HepG2 (cell line): ENCODE results near the gene COASY. TPM values are rescaled to one million over a fixed set of nuclear protein-coding genes. Genes with fewer than 3 reads are reported as not detected.

Experiments used
- GZF1 ChIP-seq: sonication (generic); formaldehyde crosslinking; IDR thresholded peaks from 2 replicates; pipeline ENCODE4 v1.5.1; 2020; ENCODE audit warnings: mild to moderate bottlenecking, missing genetic modification reagents
- HMG20A ChIP-seq: IDR thresholded peaks from 2 replicates; pipeline ENCODE4 v1.6.1; 2016; ENCODE audit warnings: borderline replicate concordance
- HNF4A ChIP-seq: sonication (generic); formaldehyde crosslinking; IDR thresholded peaks from 2 replicates; pipeline ENCODE4 v1.4.0; 2020; ENCODE audit warnings: missing genetic modification reagents
- MYNN ChIP-seq: sonication (generic); formaldehyde crosslinking; IDR thresholded peaks from 2 replicates; pipeline ENCODE4 v1.4.0; 2020; ENCODE audit warnings: mild to moderate bottlenecking, low read depth, missing genetic modification reagents
- NCOA2 ChIP-seq: sonication (generic); formaldehyde crosslinking; IDR thresholded peaks from 2 replicates; pipeline ENCODE4 v1.8.0; 2022; ENCODE audit warnings: inconsistent platforms
- PPARG ChIP-seq: conservative IDR thresholded peaks from 2 replicates; pipeline ENCODE4 v1.6.1; 2016; ENCODE audit warnings: missing biosample characterization, missing genetic modification reagents
- RBM22 ChIP-seq: fragments of 200-400 bp; formaldehyde crosslinking; optimal IDR thresholded peaks from 2 replicates; pipeline ENCODE3; 2017; ENCODE audit warnings: mild to moderate bottlenecking, low read length, moderate library complexity
- SSRP1 ChIP-seq: IDR thresholded peaks from 2 replicates; pipeline ENCODE4 v1.6.1; 2016; ENCODE audit warnings: control low read depth
- TBP ChIP-seq: sonication (generic); formaldehyde crosslinking; IDR thresholded peaks from 2 replicates; pipeline ENCODE4 v1.5.0; 2020; ENCODE audit warnings: missing genetic modification reagents
- ZC3H13 ChIP-seq: sonication (generic); formaldehyde crosslinking; IDR thresholded peaks from 2 replicates; pipeline ENCODE4 v1.8.1; 2023; ENCODE audit warnings: mild to moderate bottlenecking, missing genetic modification reagents, moderate library complexity
- ZKSCAN1 ChIP-seq: fragments of 150-350 bp; IDR thresholded peaks from 2 replicates; pipeline ENCODE4 v1.6.1; 2014; ENCODE audit warnings: low read length
- ZNF703 ChIP-seq: sonication (generic); formaldehyde crosslinking; IDR thresholded peaks from 2 replicates; pipeline ENCODE4 v1.5.1; 2020; ENCODE audit warnings: missing genetic modification reagents, mild to moderate bottlenecking, moderate library complexity, borderline replicate concordance
- ZNF713 ChIP-seq: sonication (generic); formaldehyde crosslinking; IDR thresholded peaks from 2 replicates; pipeline ENCODE4 v1.4.0; 2020; ENCODE audit warnings: mild to moderate bottlenecking, missing genetic modification reagents
- ZNF749 ChIP-seq: sonication (generic); formaldehyde crosslinking; IDR thresholded peaks from 2 replicates; pipeline ENCODE4 v1.8.0; 2022; ENCODE audit warnings: mild to moderate bottlenecking, missing genetic modification reagents, moderate library complexity, borderline replicate concordance
- ZNF782 ChIP-seq: sonication (generic); formaldehyde crosslinking; IDR thresholded peaks from 2 replicates; pipeline ENCODE4 v1.4.0; 2020; ENCODE audit warnings: missing genetic modification reagents, mild to moderate bottlenecking, borderline replicate concordance
- polyA plus RNA-seq, 8 experiments: library from polyadenylated mRNA; depleted of rRNA in 3 of 8; stranded (reverse) in 7 of 8; unstranded in 1 of 8; fragments of >200 nt; fragmentation: Illumina TruSeq in 4 of 8; extraction: Trizol in 4 of 8; gene quantifications; 2 replicates each; pipeline versions ENCODE4 v1.2.1 to v1.2.3, GENCODE V29; 2011 to 2016; ENCODE audit warnings: low read depth in 4 of 8, missing spikeins in 1 of 8, mixed read lengths in 1 of 8; ENCODE audit not compliant: insufficient read depth in 1 of 8
- total RNA-seq, 5 experiments: library from RNA; depleted of rRNA; stranded (reverse); fragments of >200 nt; fragmentation: Illumina TruSeq; extraction: Trizol; gene quantifications; 2 replicates each; pipeline ENCODE4 v1.2.3, GENCODE V29; 2016; ENCODE audit warnings: low read depth in 1 of 5
- TF ChIP-seq, protein P1 (sequence below): sonication (generic); formaldehyde crosslinking; IDR thresholded peaks from 2 replicates; pipeline ENCODE4 v1.9.0; 2021; ENCODE audit warnings: missing genetic modification reagents, mild to moderate bottlenecking, borderline replicate concordance
- TF ChIP-seq, protein P2 (sequence below): sonication (generic); formaldehyde crosslinking; IDR thresholded peaks from 2 replicates; pipeline ENCODE4 v1.4.0; 2020; ENCODE audit warnings: mild to moderate bottlenecking, missing genetic modification reagents
- TF ChIP-seq, protein P3 (sequence below): sonication (generic); formaldehyde crosslinking; IDR thresholded peaks from 2 replicates; pipeline ENCODE4 v1.9.0; 2021; ENCODE audit warnings: missing genetic modification reagents, borderline replicate concordance
- TF ChIP-seq, protein P4 (sequence below): sonication (generic); formaldehyde crosslinking; IDR thresholded peaks from 2 replicates; pipeline ENCODE4 v1.5.1; 2020; ENCODE audit warnings: missing genetic modification reagents, mild to moderate bottlenecking, borderline replicate concordance
- TF ChIP-seq, protein P5 (sequence below): sonication (generic); formaldehyde crosslinking; IDR thresholded peaks from 2 replicates; pipeline ENCODE4 v1.9.0; 2021; ENCODE audit warnings: missing genetic modification reagents, mild to moderate bottlenecking, borderline replicate concordance

The COASY gene
- total and polyA plus RNA-seq, 2 of the 13 experiments (the other 11 are each of a cell fraction or from before 2014, with no cell fraction given), result 90.7 to 125 TPM

DNA sequence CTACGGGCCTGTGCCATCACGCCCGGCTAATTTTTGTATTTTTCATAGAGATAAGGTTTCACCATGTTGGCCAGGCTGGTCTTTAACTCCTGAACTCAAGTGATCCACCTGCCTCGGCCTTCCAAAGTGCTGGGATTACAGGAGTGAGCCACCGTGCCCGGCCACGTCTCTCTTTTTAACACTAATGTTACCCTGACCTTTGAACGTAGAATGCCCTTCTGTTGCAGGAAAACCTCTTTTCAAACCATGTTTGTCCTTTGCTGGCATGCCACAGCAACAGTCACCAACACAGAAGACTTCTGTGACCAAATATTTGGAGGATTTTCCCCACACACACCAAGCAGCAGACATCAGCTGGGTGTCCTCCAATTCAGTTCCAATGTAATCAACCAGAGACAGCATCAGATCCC lies 17.1 kb upstream of the COASY start (continued):
- TF ChIP-seq, protein P1, sequence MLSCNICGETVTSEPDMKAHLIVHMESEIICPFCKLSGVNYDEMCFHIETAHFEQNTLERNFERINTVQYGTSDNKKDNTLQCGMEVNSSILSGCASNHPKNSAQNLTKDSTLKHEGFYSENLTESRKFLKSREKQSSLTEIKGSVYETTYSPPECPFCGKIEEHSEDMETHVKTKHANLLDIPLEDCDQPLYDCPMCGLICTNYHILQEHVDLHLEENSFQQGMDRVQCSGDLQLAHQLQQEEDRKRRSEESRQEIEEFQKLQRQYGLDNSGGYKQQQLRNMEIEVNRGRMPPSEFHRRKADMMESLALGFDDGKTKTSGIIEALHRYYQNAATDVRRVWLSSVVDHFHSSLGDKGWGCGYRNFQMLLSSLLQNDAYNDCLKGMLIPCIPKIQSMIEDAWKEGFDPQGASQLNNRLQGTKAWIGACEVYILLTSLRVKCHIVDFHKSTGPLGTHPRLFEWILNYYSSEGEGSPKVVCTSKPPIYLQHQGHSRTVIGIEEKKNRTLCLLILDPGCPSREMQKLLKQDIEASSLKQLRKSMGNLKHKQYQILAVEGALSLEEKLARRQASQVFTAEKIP, result no peak
- no peak for TF ChIP-seq ZKSCAN1
- no peak for TF ChIP-seq ZNF703 (CRISPR knock-in tag)
- TF ChIP-seq, protein P2, sequence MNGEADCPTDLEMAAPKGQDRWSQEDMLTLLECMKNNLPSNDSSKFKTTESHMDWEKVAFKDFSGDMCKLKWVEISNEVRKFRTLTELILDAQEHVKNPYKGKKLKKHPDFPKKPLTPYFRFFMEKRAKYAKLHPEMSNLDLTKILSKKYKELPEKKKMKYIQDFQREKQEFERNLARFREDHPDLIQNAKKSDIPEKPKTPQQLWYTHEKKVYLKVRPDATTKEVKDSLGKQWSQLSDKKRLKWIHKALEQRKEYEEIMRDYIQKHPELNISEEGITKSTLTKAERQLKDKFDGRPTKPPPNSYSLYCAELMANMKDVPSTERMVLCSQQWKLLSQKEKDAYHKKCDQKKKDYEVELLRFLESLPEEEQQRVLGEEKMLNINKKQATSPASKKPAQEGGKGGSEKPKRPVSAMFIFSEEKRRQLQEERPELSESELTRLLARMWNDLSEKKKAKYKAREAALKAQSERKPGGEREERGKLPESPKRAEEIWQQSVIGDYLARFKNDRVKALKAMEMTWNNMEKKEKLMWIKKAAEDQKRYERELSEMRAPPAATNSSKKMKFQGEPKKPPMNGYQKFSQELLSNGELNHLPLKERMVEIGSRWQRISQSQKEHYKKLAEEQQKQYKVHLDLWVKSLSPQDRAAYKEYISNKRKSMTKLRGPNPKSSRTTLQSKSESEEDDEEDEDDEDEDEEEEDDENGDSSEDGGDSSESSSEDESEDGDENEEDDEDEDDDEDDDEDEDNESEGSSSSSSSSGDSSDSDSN (CRISPR knock-in tag), result no peak
- TF ChIP-seq PPARG (CRISPR knock-in tag), result 0 out of 2 replicates have a peak, but pooled peaks have one; percentile 17
- TF ChIP-seq, protein P3, sequence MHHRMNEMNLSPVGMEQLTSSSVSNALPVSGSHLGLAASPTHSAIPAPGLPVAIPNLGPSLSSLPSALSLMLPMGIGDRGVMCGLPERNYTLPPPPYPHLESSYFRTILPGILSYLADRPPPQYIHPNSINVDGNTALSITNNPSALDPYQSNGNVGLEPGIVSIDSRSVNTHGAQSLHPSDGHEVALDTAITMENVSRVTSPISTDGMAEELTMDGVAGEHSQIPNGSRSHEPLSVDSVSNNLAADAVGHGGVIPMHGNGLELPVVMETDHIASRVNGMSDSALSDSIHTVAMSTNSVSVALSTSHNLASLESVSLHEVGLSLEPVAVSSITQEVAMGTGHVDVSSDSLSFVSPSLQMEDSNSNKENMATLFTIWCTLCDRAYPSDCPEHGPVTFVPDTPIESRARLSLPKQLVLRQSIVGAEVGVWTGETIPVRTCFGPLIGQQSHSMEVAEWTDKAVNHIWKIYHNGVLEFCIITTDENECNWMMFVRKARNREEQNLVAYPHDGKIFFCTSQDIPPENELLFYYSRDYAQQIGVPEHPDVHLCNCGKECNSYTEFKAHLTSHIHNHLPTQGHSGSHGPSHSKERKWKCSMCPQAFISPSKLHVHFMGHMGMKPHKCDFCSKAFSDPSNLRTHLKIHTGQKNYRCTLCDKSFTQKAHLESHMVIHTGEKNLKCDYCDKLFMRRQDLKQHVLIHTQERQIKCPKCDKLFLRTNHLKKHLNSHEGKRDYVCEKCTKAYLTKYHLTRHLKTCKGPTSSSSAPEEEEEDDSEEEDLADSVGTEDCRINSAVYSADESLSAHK (CRISPR knock-in tag), result no peak
- no peak for TF ChIP-seq TBP (CRISPR knock-in tag)
- TF ChIP-seq HMG20A (CRISPR knock-in tag), result peak; percentile 26; the same call in 1 of the 2 replicates
- TF ChIP-seq ZNF713 (CRISPR knock-in tag), result no peak
- TF ChIP-seq, protein P4, sequence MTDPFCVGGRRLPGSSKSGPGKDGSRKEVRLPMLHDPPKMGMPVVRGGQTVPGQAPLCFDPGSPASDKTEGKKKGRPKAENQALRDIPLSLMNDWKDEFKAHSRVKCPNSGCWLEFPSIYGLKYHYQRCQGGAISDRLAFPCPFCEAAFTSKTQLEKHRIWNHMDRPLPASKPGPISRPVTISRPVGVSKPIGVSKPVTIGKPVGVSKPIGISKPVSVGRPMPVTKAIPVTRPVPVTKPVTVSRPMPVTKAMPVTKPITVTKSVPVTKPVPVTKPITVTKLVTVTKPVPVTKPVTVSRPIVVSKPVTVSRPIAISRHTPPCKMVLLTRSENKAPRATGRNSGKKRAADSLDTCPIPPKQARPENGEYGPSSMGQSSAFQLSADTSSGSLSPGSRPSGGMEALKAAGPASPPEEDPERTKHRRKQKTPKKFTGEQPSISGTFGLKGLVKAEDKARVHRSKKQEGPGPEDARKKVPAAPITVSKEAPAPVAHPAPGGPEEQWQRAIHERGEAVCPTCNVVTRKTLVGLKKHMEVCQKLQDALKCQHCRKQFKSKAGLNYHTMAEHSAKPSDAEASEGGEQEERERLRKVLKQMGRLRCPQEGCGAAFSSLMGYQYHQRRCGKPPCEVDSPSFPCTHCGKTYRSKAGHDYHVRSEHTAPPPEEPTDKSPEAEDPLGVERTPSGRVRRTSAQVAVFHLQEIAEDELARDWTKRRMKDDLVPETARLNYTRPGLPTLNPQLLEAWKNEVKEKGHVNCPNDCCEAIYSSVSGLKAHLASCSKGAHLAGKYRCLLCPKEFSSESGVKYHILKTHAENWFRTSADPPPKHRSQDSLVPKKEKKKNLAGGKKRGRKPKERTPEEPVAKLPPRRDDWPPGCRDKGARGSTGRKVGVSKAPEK (CRISPR knock-in tag), result no peak
- TF ChIP-seq ZC3H13 (CRISPR knock-in tag), result no peak; the same call in 1 of the 2 replicates
- TF ChIP-seq, protein P5, sequence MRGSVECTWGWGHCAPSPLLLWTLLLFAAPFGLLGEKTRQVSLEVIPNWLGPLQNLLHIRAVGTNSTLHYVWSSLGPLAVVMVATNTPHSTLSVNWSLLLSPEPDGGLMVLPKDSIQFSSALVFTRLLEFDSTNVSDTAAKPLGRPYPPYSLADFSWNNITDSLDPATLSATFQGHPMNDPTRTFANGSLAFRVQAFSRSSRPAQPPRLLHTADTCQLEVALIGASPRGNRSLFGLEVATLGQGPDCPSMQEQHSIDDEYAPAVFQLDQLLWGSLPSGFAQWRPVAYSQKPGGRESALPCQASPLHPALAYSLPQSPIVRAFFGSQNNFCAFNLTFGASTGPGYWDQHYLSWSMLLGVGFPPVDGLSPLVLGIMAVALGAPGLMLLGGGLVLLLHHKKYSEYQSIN (CRISPR knock-in tag), result no peak
- TF ChIP-seq HNF4A (CRISPR knock-in tag), result peak; percentile 88
- peak; percentile 74 for TF ChIP-seq RBM22
- TF ChIP-seq NCOA2, result 0 out of 2 replicates have a peak, but pooled peaks have one; percentile 11
- TF ChIP-seq SSRP1 (CRISPR knock-in tag), result no peak
- 0 out of 2 replicates have a peak, but pooled peaks have one; percentile 24 for TF ChIP-seq ZNF782
- TF ChIP-seq ZNF749, result no peak
- no peak for TF ChIP-seq MYNN (CRISPR knock-in tag)
- TF ChIP-seq GZF1 (CRISPR knock-in tag), result 0 out of 2 replicates have a peak, but pooled peaks have one; percentile 55
